Cardiac fibroblast (primary cell): ENCODE data around the gene GMPR.

Source experiments
- DNase-seq, 2 donors: peaks; one replicate each; pipeline versions ENCODE4 v3.0.0 to v3.0.0-alpha.2; 2010; ENCODE audit warnings: low read depth in 2 of 2
- H3K4me3 ChIP-seq, 2 donors: replicated peaks in 1 of 2; 1 replicate in 1 of 2; 2 replicates in 1 of 2; pipeline ENCODE4 v1.5.1; 2011; ENCODE audit warnings: low read depth in 2 of 2, low read length in 2 of 2, mild to moderate bottlenecking in 2 of 2, moderate library complexity in 1 of 2
- CTCF ChIP-seq: IDR thresholded peaks from one replicate; pipeline ENCODE4 v1.5.1; 2011; ENCODE audit warnings: low read depth, mild to moderate bottlenecking, low read length, inconsistent platforms

The GMPR gene

GRCh38 chr6:16338577-16339264 lies 100.3 kb downstream of the GMPR start:
- peak; percentile 81 for TF ChIP-seq CTCF
- DNase-seq = peak; percentile 98 to 99
- no peak overlapping the region for H3K4me3 ChIP-seq

- no peak for TF ChIP-seq CTCF
- no peak for DNase-seq
- no peak overlapping the region for H3K4me3 ChIP-seq
These were observed 100.8 kb downstream of the GMPR start for GRCh38 chr6:16339265-16339587.

GRCh38 chr6:16343593-16343992 lies 105.2 kb downstream of the GMPR start:
- DNase-seq = no peak
- TF ChIP-seq CTCF = no peak
- H3K4me3 ChIP-seq = no peak overlapping the region

GRCh38 chr6:16344756-16345155 lies 106.4 kb downstream of the GMPR start:
- no peak for TF ChIP-seq CTCF
- peak; percentile 62 to 87 for DNase-seq
- no peak overlapping the region for H3K4me3 ChIP-seq
